Activated CD4-positive, alpha-beta T cell treated with anti-CD3 and anti-CD28 coated beads for 36 hours (primary cell): ENCODE data around the gene ACVR1B. TPM values are rescaled to one million over a fixed set of nuclear protein-coding genes. Genes with fewer than 3 reads are reported as not detected.

ENCODE experiments used
- ATAC-seq: fragments of 200-7000 bp; cut with Tn5 transposase; one replicate; pipeline ENCODE4 v1.10.0; 2021; ENCODE audit warnings: mild to moderate bottlenecking, moderate library complexity
- CTCF ChIA-PET: fragments of 350-600 bp; sonication (Branson Sonifier 250); formaldehyde crosslinking; loops from one replicate; lab custom pipeline; 2021; ENCODE audit warnings: antibody characterized with exemption; lab: Charles Lee
- POLR2A ChIA-PET: fragments of 350-600 bp; sonication (Branson Sonifier 250); formaldehyde crosslinking; loops from one replicate; lab custom pipeline; 2021; ENCODE audit warnings: antibody characterized with exemption, inconsistent platforms; lab: Charles Lee
- DNase-seq: peaks from one replicate; pipeline ENCODE4 v3.0.0-alpha.2; 2020
- H3K27ac Mint-ChIP-seq: one replicate; pipeline ENCODE4 v1.8.0; 2021; ENCODE audit warnings: mixed read lengths
- H3K27me3 Mint-ChIP-seq: one replicate; pipeline ENCODE4 v1.8.0; 2021; ENCODE audit warnings: mixed read lengths
- H3K36me3 Mint-ChIP-seq: one replicate; pipeline ENCODE4 v1.8.0; 2021; ENCODE audit warnings: low read depth, mixed read lengths
- H3K4me1 Mint-ChIP-seq: one replicate; pipeline ENCODE4 v1.8.0; 2021; ENCODE audit warnings: mixed read lengths
- H3K4me3 Mint-ChIP-seq: one replicate; pipeline ENCODE4 v1.8.0; 2021; ENCODE audit warnings: mild to moderate bottlenecking, moderate library complexity, mixed read lengths
- H3K9me3 Mint-ChIP-seq: one replicate; pipeline ENCODE4 v1.8.0; 2021; ENCODE audit warnings: low read depth, mixed read lengths
- intact Hi-C, 2 experiments: fragments of 100-400 bp; cut with DNase I in 1 of 2; cut with micrococcal nuclease in 1 of 2; formaldehyde crosslinking; loops; one replicate each; pipeline versions ENCODE4 v1.14.2 to v1.15.1; 2022 to 2024; cut with DNase I, micrococcal nuclease
- total RNA-seq, 2 experiments: library from RNA; stranded (reverse); gene quantifications; one replicate each; pipeline ENCODE4 v1.2.3, GENCODE V29; 2021

Gene ACVR1B
- total RNA-seq, 2 experiments from 2014 or later, result 10.1 to 12.7 TPM

DNA sequence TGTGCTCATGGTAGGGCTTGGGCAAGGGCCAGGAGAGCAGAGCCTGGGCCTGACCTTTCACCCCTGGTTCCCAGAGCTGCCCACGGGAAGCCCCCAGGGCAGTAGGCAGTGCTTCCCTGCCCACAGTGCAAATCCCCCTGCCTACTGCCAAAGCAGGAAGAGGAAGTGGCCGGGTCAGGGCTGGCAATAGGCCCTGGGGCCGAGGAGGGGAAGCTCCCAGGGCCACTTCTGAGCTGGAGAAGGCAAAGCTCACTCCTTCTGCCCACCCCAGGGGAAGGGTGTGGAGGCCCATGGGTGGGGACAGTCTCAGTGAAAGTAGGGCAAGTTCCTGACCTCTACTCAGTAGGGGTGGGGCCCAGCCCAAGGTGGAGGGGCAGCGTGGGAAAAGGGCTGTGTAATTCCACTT lies 94.3 kb downstream of the ACVR1B start:
- peaks cover 10% of the 10 kb centered on the region for H3K36me3 Mint-ChIP-seq
- DNase-seq (no peak), ATAC-seq (no peak)
- H3K27me3 Mint-ChIP-seq, result no peaks in the 10 kb centered on the region
- intact Hi-C loops, result no loop called here
- no peak overlapping the region for H3K4me3 Mint-ChIP-seq
- no peak overlapping the region for H3K27ac Mint-ChIP-seq
- ChIA-PET POLR2A (no interaction called here), CTCF (no interaction called here)
- H3K9me3 Mint-ChIP-seq, result no peaks in the 10 kb centered on the region
- peaks cover 31% of the 10 kb centered on the region for H3K4me1 Mint-ChIP-seq

Other genes with a start within 250 kb of the ACVR1B start
- gene FIGNL2, start 103.0 kb upstream of the ACVR1B start, total RNA-seq, result under 1 TPM; 0.19 to 0.27 TPM
- not detected for gene ANKRD33, start 63.6 kb upstream of the ACVR1B start, total RNA-seq
- gene ACVRL1, start 44.2 kb upstream of the ACVR1B start, total RNA-seq, result not detected
- gene TAMALIN, start 55.2 kb downstream of the ACVR1B start, total RNA-seq, result 10 to 100 TPM in 1 of 2 experiments, 1 to 10 TPM in 1; 6.4 to 11.5 TPM
- gene NR4A1, start 99.7 kb downstream of the ACVR1B start, total RNA-seq, result 10 to 100 TPM; 69.4 to 72.8 TPM
- gene ATG101, start 118.3 kb downstream of the ACVR1B start, total RNA-seq, result 10 to 100 TPM; 24.0 to 30.7 TPM
- not detected for gene SMIM41, start 128.0 kb downstream of the ACVR1B start, total RNA-seq
- gene KRT80, start 240.3 kb downstream of the ACVR1B start, total RNA-seq, result not detected